GM18868 (cell line): Measurements from ENCODE around the gene PKDCC.
A peak's percentile ranks its signal among the peaks of the same experiment; 100 is the strongest.

Experiments
- ATAC-seq: cut with Tn5 transposase; IDR thresholded peaks from one replicate; pipeline ENCODE4 v1.9.1; 2021; ENCODE audit warnings: mild to moderate bottlenecking, moderate library complexity; ENCODE audit not compliant: unreplicated experiment

PKDCC gene

DNA sequence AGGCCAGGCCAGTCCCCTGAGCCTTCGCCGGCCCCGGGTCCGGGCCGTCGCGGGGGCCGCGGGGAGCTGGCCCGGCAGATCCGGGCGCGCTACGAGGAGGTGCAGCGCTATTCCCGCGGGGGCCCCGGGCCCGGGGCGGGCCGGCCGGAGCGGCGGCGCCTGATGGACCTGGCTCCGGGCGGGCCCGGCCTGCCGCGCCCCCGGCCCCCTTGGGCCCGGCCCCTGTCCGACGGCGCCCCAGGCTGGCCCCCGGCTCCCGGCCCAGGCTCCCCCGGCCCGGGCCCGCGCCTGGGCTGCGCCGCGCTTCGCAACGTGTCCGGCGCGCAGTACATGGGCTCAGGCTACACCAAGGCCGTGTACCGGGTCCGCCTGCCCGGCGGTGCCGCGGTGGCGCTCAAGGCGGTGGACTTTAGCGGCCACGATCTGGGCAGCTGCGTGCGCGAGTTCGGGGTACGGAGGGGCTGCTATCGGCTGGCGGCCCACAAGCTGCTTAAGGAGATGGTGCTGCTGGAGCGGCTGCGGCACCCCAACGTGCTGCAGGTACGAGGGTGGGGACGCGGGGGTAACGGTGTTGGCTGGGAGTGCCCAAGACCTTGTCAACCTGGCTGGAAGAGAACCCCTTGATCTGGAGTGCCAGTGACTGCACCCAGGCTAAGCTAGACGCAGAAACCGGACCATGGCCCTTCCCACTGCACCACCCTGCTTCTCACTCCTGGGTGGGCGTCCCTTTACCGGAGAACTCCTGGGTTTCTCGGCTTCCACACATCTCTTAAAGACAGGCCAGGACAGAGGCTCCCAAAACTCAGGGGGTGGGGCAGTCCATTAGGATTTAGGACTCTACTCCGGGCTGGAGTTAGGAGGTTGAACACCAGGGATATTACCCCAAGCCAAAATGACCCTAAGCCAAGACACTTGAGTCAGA, 739 bp downstream of the PKDCC start:
- no peak for ATAC-seq

DNA sequence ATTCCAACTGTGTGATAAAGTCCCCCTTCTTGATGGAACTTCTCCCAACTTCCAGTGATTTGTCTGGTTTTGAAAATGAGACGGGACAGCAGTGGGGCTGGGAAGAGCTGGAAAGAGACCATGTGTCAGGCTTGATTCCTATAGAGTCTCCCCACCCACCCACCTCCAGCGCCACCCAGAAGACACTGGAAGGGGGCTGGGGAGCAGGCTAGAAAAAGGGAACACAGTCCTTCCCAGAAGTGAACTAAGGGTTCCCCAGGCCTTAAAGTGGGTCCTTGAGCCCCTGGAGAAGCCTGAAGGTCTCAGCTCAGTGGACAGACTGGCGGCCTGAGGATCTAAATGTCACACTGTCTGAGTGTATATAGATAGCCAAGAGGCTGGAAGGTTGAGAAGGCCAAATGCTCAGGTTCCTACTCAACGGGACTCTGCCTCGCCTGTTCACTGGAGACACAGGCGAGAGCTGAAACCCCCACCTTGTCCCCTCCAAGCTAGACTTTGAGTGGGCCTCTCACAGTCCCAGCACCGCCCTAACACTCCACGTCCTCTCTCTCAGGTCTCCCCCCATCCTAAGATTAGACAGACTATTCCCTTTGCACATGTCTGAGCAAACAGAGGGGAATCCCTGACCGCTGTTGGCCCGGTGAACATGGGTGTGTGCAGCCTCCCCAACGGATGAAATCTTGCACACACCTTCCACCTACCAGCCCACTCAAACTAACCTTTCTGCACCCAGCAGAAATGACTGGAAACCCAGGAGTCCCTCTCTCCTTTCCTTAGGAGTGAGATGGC, 1.6 kb downstream of the PKDCC start:
- no peak for ATAC-seq

- ATAC-seq = no peak
These were observed 2.3 kb downstream of the PKDCC start for GRCh38 chr2:42050010-42050702.

GRCh38 chr2:42050703-42051542, 3.1 kb downstream of the PKDCC start:
- ATAC-seq = no peak

- ATAC-seq = no peak
These were observed 3.9 kb downstream of the PKDCC start for GRCh38 chr2:42051543-42052235.

DNA sequence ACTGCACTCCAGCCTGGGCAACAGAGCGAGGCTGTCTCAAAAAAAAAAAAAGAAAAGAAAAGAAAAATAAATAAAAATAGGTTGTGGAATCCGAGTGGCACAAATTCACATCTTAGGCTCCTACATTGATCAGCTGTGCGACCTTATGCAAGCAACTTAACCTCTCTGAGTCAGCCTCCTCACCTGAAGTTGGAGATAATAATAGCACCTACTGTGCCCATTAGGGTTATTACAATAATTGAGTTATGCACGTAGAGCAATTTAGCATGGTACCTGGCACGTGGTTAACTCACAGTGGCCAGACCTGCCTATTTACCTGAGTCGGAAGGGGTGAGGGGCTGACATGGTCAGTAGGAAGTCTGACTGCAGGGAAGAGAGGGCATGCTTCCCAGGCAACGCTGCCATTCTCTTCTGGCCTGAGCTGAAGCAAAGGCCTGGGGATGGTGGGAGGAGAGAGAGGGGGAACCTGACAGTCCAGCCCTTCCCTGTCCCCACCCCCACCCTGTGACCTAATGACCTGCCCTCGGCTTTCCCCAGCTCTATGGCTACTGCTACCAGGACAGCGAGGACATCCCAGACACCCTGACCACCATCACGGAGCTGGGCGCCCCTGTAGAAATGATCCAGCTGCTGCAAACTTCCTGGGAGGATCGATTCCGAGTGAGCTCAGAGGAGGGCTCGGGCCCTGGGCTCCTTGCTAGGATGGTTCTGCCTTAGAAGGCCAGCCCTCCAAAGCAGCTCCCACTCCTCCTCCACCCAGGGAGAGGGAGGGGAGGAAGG, 5.1 kb downstream of the PKDCC start:
- no peak for ATAC-seq

- ATAC-seq = no peak
These were observed 5.6 kb downstream of the PKDCC start for GRCh38 chr2:42053482-42053790.

DNA sequence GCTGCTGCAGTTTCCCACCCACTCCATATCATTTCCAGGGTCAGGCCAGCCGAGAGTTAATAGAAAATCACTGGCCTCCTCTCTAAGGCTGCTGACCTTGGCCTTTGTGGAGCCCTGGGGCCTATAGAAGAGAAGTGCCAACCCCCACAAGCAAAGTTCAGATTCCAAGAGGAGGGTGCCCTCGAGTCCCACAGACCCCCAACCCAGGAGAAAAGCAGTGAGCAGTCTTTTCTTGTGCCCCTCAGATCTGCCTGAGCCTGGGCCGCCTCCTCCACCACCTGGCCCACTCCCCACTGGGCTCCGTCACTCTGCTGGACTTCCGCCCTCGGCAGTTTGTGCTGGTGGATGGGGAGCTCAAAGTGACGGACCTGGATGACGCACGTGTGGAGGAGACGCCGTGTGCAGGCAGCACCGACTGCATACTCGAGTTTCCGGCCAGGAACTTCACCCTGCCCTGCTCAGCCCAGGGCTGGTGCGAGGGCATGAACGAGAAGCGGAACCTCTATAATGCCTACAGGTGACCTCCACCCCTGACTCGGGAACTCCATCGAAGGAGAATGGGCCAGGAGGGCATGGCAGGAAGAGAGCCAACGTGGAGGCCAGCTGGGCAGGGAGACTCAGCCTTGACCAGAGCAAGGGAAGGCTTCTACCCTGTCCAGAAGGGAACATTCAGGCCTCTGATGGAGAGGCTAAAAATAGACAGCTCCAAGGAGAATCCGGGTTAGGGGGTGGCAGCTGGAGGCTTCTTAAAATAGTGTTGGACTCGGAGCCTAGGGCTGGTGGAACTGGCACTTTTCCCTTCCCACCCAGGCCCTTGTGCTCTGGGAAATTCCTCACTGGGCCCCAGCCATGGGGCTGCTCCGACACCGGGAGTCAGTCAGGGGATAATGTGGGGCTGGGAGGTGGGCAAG, 6.2 kb downstream of the PKDCC start:
- no peak for ATAC-seq

DNA sequence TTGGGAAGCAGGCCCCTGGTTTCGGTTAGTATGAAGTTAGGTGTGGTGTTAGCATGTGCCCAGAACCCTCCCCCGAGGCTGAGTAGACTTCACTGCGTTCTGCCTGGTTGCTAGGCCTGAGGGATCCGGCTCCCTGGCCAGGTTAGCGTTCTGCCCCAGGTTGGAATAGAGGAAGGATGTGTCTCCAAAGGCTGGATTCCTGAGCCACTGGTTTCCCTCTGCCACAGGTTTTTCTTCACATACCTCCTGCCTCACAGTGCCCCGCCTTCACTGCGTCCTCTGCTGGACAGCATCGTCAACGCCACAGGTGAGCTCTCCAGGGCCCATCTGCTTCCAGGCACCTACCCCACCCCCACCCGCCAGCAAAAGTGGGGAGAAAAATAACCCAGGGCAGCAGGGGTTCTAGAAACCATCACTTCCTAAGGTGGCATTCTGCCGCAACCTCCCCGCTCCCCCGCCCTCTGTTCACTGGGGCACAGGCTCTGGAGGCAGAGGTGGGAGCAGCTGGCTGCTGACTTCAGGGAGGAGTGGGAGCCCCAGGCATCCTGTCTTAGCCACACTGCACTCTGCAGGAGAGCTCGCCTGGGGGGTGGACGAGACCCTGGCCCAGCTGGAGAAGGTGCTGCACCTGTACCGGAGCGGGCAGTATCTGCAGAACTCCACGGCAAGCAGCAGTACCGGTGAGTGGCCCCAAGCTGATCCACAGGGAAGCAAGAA, 7.1 kb downstream of the PKDCC start:
- ATAC-seq = no peak

DNA sequence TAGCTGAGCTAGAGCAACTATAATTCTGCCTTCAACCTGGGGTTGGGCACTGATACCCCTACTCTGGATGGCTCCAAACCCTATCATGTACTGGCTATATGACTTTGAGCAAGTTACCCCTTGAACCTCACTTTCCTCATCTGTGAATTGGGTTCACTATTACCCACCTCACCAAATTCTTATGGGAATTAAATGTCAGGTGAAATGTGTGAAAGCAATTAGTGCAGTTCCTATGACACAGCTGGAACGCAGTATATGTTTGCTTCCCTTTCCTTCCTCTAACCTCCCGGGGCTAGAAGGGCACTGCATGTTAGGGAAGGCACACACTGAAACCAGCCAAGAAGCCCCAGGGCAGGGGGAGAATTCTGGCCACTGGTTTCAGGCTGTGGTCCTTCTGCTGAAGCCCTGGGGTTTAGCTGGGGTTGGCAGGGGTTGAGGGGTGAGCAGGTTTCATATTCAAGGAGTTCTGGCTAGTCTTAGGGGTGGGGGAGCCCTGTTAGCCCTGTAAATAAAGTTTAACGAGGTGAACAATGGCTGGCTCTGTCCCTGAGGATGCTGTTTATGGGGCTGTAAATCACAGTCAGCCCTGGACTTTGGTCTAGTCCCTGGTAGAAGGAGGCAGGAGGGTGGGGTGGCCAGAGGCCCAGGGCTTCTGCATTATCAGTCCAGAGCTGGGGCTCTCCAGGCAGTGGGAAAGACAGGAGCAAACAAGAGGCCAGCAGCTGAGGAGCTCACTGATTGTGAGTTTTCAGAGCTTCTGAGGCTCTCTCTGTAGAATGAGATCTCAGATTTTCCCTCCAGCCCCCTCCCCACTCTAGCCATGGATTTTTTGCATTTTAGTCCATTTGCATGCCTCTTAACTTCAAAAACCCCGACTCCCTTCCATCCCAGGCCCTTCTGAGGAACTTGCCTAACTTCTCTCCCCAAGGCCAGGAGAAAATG, 8.0 kb downstream of the PKDCC start:
- no peak for ATAC-seq

DNA sequence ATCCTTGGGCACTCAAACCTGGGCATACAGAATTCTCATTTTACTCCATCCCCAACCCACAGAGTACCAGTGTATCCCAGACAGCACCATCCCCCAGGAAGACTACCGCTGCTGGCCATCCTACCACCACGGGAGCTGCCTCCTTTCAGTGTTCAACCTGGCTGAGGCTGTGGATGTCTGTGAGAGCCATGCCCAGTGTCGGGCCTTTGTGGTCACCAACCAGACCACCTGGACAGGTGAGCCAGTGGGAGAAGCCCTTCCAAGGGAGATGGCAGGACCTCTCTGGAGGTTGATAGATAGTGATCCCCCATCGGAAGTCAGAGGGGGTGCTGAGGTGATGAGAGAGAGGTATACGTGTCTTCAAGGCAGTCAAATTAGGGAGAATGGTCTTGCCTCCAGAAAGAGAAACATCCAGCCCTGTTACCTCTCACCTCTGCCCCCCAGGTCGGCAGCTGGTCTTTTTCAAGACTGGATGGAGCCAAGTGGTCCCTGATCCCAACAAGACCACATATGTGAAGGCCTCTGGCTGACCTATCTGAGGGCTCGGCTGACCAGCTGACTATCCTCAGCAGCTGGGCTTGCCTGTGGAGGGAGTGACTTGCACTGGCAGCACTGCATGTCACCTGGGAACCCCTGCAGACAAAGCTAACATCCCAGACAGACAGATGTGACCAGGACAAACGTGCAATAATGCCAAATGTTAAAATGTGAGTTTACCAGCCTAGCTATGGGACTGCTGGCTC, 9.5 kb downstream of the PKDCC start:
- ATAC-seq = no peak

DNA sequence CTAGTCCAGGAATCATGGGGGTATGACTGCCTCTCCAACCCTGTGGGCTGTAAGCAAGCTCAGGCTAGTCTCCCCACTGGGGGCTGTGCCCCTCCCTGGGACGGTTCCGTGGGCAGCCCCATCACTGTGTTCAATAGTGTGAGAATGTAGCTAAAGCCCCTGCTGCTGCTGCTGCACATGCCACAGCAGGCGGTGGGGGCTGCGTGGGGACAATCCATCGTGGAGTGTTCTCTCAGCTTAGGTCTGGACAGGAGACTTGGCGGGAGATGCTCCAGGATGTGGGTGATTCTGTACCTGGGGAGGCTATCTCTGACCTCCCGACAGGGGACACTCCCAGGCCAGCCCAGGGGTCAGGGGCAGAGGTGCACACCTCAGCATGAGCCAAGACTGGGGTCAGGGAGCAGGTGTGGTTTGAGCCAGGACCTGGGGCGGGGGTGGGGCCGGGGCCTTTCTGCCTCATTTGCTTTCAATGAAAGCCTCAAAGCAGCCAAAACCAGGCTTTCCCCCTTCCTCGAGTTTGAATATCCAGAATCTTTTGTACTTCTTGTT, 10.2 kb downstream of the PKDCC start:
- ATAC-seq = no peak

DNA sequence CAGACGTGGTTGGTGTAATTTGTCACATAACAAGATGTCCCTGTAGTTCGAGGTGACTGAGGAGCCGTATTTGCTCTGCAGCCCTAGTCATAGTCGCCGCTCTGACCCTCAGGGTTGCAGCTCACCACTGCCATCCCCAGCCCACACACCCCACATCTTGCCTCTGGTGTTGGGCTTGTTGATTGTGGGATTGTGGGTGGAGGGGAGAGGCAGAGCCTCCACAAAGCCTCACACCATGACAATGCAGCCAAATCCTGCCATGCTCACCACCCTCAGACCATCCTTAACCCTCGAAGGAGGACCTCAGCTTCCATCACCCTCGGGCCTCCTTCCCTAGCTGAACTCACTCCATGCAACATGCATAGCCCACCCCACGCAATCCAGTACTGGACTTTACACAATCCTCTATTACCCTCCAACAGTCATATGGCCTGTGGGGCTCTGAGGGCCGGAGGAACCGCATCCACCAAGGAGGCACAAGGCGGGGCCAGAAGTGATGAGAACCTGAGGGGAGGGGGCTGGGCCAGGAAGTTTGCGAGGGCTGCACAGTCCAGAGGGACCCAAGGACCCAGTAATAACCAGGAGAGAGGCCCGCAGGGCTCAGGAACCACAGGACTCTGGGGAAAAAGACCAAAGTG, 11.6 kb downstream of the PKDCC start:
- ATAC-seq = no peak

DNA sequence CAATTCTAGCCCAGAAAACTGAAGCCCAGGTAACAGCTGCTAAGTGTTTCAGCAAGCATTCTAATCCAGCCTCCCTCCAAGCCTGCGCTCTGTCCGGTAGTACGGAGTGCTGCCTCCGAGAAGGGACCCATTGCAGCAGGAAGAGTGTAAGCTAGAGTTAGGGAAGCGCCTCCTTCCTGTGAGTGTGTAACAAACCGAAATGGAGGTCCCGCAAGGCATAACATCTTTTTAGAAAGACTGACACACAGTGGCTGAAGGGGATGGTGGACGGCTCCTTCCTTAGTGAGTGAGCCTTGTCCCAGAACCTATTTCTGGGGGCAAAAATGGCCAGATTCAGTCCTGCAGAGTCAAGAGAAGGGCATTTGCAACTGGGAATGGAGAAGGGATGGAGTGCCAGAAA, 12.2 kb downstream of the PKDCC start:
- peak; percentile 77 for ATAC-seq
